ENCODE results near the gene CDC42.
"Not testable (repeated sequence)": the region's sequence is repeated elsewhere in the genome, so short reads cannot be mapped to it uniquely, and the experiment has no call there.

Gene CDC42

GRCh38 chr1:22052115-22053016 is at the start of gene CDC42:
Gene CDC42 (plus strand): TSS chr1:22052709. CDS start chr1:22078479, 25,770 bp downstream.
- DNase-seq (ENCODE audit: low read depth, low spot score), result no peak

- not testable (repeated sequence) for DNase-seq (ENCODE audit: low read depth, low spot score)
These were observed 49.6 kb upstream of the CDC42 start for GRCh38 chr1:22002875-22003274.

- DNase-seq (ENCODE audit: low read depth, low spot score), result not testable (repeated sequence)
These were observed 48.5 kb upstream of the CDC42 start for GRCh38 chr1:22003959-22004358.

GRCh38 chr1:22005261-22006149 is 47.0 kb upstream of the CDC42 start:
- not testable (repeated sequence) for DNase-seq (ENCODE audit: low read depth, low spot score)

GRCh38 chr1:22006736-22007135 is 45.8 kb upstream of the CDC42 start:
- DNase-seq (ENCODE audit: low read depth, low spot score), result not testable (repeated sequence)

DNA sequence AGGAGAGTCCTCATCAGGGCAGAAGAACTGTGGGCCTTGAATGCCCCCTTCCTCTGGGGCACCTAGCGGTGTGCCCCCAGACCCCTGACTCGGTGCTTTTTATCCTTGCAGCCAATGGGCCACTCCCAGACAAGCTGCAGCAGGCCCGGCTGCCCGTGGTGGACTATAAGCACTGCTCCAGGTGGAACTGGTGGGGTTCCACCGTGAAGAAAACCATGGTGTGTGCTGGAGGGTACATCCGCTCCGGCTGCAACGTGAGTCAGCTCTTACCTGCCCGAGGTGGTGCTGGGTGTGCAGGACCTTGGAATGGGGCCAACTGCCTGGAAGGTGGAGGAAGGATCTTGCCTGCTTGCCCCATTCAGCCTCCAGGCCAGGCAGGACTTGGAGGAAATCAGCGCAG is 45.2 kb upstream of the CDC42 start:
- DNase-seq (ENCODE audit: low read depth, low spot score), result not testable (repeated sequence)

DNA sequence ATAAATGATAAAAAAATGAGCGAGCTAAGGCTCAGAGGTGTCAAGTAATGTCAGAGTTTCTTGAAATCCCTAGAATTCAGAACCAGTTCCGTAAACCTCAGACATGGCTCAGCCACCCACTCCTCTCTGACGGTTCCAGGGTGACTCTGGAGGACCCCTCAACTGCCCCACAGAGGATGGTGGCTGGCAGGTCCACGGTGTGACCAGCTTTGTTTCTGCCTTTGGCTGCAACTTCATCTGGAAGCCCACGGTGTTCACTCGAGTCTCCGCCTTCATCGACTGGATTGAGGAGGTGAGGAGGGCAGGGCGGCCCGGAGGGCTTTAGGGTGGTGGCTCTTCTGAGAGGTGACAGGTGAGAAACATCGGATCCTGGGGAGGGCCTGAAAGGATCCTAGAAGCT is 42.9 kb upstream of the CDC42 start:
- not testable (repeated sequence) for DNase-seq (ENCODE audit: low read depth, low spot score)

- not testable (repeated sequence) for DNase-seq (ENCODE audit: low read depth, low spot score)
These were observed 39.8 kb upstream of the CDC42 start for GRCh38 chr1:22012752-22013151.

DNA sequence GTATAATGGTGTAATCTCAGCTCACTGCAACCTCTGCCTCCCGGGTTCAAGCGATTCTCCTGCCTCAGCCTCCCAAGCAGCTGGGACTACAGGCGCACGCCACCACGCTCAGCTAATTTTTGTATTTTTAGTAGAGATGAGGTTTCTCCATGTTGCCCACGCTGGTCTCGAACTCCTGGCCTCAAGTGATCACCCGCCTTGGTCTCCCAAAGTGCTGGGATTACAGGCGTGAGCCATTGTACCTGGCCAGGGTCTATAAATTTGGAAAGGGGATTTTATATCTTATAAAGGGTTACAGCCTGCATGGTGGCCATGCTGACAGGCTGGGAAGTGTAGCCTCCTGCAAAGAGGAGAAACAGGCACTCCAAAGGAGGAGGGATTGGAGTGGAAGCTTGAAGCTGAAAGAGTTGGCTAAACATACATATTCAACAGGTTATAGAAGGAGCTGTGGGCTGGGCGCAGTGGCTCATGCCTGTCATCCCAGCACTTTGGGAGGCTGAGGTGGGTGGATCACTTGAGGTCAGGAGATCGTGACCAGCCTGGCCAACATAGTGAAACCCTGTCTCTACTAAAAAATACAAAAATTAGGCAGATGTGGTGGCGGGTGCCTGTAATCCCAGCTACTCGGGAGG is 37.8 kb upstream of the CDC42 start:
- DNase-seq (ENCODE audit: low read depth, low spot score), result not testable (repeated sequence)

DNA sequence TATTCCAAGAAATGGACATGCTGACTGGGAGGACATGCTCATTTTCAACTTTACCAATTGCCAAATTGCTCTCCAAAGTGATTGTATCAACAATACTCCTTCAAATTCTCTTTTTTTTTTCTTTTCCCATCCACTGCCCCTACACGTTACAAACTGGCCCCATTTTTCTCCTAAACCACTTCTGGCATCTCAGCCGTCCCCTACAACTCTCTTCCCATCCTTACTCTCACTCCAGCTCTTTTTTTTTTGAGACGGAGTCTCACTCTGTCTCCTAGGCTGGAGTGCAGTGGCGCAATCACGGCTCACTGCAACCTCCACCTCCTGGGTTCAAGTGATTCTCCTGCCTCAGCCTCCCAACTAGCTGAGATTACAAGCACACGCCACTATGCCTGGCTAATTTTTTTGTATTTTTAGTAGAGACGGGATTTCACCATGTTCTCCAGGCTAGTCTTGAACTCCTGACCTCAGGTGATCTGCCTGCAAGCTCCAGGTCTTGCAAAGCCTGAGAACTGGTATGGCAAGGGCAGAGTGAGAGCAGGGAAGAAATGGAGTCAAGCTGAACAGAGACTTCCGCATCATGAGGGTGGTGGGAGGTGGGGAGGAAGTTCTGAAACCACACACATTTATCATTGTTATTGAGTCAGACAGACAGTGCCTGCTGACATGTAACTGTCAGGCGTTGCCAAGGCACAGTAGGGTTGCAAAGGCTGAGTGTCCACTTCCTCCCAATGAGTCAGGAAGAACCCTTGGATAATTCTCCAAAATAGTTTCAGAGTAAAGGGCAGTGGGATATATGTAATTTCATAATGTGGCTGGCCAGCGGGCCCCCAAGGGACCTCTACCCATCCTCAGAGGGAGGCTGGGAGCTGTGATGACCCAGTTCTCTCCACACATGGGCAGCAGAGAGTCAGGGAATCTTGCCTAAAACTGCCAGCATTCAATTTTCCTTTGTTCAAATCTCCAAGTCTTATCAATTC is 33.6 kb upstream of the CDC42 start:
- DNase-seq (ENCODE audit: low read depth, low spot score), result no peak

DNA sequence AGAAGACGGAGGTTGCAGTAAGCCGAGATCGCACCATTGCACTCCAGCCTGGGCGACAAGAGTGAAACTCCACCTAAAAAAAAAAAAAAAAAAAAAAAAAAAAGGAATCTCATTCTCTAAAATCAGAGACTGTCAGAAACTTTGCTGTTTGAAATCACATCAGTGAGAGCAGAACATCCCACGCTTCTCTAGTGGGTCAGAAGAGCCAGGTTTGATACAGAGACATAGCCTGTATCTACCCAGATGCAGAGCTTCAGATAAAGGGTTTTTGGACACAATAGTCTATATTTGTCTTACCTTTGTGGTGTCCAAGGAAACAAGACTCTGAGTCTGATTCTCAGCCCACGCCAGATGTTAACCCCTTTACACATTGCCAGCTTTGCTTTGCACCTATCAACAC is 31.4 kb upstream of the CDC42 start:
- no peak for DNase-seq (ENCODE audit: low read depth, low spot score)

DNA sequence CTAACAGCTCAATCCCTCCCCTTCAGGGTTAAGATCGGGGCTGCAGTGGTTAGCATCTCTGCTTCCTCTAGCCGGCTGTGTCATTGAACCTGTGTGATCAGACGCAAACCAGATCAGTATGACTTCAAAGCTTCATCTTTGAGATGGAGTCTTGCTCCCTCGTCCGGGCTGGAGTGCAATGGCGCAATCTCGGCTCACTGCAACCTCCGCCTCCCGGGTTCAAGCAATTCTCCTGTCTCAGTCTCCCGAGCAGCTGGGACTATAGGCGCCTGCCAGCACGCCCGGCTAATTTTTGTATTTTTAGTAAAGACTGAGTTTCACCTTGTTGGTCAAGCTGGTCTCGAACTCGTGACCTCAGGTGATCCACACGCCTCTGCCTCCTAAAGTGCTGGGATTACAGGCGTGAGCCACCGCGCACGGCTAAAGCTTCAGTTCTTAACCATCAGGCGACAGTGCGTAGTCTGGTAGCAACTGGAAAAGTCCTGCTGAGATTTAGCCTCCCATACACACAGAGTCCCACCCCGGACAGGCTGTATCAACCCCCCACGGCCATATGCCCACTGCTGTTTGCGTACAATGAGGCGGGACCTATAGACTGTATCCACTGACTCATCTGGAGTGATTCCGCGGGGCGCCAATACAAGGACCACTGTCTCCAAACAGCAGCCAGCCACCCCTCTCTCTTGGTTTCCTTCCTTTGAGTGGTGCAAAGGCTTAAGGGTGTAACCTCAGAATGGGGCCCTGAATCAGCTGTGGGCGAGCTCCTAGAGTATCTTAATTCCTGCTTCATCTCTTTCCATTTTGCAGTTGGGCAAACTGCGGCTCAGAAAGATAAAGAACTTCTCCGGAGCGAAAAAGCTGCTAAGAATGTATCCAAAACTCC is 27.8 kb upstream of the CDC42 start:
- no peak for DNase-seq (ENCODE audit: low read depth, low spot score)

DNA sequence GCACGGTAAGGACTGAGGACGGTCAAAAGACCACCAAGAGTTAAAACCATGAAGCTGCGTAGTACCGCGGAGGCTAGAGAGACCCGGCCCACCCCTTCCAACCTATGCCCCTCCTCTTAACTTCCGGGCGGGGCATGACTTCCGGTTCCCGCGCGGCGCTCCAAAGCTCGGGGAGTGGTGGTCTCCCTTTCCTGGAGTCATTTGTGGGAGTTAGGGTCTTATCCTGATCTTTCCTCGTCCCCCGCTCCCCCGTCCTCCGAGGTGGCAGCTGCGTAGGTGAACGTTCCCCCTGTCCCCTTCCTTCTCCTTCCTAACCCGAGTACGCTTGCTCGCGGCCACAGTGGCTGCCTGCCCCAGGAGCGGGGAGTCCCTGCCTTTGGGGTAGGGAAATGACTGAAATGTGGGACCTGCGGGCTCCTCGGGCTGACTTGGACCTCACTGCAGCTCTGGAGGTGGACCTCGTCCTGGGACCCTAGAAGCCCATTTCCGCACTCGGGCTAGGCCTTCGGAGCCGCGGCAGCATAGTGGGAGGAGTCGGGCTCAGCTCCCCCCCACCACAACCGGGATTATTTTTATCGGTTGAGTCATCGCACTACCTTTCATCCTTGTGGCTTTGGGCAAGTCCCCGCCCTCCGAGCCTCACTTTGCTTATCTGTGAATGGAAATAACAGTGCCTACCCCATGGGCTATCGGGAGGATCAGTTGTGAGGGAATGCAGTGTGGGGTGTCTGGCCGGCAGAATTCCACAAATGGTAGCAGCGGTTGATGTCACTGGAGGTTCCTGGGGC is 26.9 kb upstream of the CDC42 start:
- DNase-seq (ENCODE audit: low read depth, low spot score), result no peak

GRCh38 chr1:22026924-22027289 is 25.6 kb upstream of the CDC42 start:
- no peak for DNase-seq (ENCODE audit: low read depth, low spot score)

DNA sequence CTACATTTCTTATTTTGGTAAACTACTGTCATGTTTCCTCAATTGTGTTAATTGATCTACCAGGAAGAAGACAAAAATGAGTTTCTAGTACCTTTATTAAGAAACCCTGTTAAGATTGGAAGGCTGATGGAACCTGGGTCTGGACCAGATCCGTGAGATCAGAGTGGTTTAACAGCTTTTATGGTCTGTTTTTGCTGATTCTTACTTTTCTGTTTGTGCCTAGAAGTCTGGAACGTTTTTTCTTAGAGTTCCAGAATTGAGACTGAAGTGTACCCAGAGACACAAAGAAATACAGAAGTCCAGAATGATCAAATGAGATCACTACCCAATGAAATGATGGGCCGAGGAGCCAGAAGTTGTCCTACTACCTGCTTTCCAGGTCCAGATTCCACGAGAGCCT is 22.5 kb upstream of the CDC42 start:
- DNase-seq (ENCODE audit: low read depth, low spot score), result no peak

- no peak for DNase-seq (ENCODE audit: low read depth, low spot score)
These were observed 22.0 kb upstream of the CDC42 start for GRCh38 chr1:22030473-22030872.

- DNase-seq (ENCODE audit: low read depth, low spot score), result no peak
These were observed 21.1 kb upstream of the CDC42 start for GRCh38 chr1:22031214-22031962.

DNA sequence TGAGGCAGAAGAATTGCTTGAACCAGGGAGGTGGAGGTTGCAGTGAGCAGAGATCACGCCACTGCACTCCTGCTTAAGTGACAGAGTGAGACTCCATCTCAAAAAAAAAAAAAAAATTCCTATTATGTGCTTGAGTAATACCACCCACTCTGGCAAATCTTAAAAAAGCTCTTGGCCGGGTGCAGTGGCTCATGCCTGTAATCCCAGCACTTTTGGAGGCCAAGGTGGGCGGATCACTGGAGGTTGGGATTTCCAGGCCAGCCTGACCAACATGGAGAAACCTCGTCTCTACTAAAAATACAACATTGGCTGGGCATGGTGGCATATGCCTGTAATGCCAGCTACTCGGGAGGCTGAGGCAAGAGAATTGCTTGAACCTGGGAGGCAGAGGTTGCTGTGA is 17.7 kb upstream of the CDC42 start:
- not testable (repeated sequence) for DNase-seq (ENCODE audit: low read depth, low spot score)
